Gastroesophageal sphincter (tissue), 4 donors: ENCODE results near the gene WBP2. TPM values are rescaled to one million over a fixed set of nuclear protein-coding genes. Genes with fewer than 3 reads are reported as not detected.
"Not testable (repeated sequence)": the region's sequence is repeated elsewhere in the genome, so short reads cannot be mapped to it uniquely, and the experiment has no call there.

Source experiments
- ATAC-seq: fragments of 150-250 bp; one replicate; pipeline ENCODE4 v1.9.1; 2016; ENCODE audit warnings: mild to moderate bottlenecking, moderate library complexity
- H3K27ac ChIP-seq, 4 donors: fragments of 200-600 bp; sonication (generic) in 3 of 4; 1 replicate in 3 of 4; 2 replicates in 1 of 4; pipeline ENCODE4 v1.5.1; 2016 to 2019
- H3K27me3 ChIP-seq: fragments of 200-600 bp; sonication (generic); one replicate; pipeline ENCODE4 v1.5.1; 2019
- H3K36me3 ChIP-seq, 2 donors: fragments of 200-600 bp; sonication (generic); one replicate each; pipeline ENCODE4 v1.5.1; 2019; ENCODE audit warnings: control low read depth in 1 of 2
- H3K4me1 ChIP-seq, 3 donors: fragments of 200-600 bp; sonication (generic); 1 replicate in 2 of 3; 2 replicates in 1 of 3; pipeline ENCODE4 v1.5.1; 2016 to 2019; ENCODE audit warnings: control low read depth in 2 of 3
- H3K4me3 ChIP-seq, 2 donors: fragments of 200-600 bp; sonication (generic); one replicate each; pipeline ENCODE4 v1.5.1; 2019; ENCODE audit warnings: mild to moderate bottlenecking in 1 of 2, moderate library complexity in 1 of 2
- H3K9me3 ChIP-seq, 3 donors: fragments of 200-600 bp; sonication (generic); one replicate each; pipeline ENCODE4 v1.5.1; 2017 to 2019; ENCODE audit warnings: control low read depth in 2 of 3
- EP300 ChIP-seq: sonication (generic); formaldehyde crosslinking; IDR thresholded peaks from one replicate; pipeline ENCODE4 v1.6.1; 2017; ENCODE audit warnings: antibody characterized with exemption, mild to moderate bottlenecking
- POLR2A ChIP-seq, 2 donors: fragments of 450-650 bp; IDR thresholded peaks; one replicate each; pipeline ENCODE4 v1.6.1; 2017; ENCODE audit warnings: antibody characterized with exemption in 2 of 2, mild to moderate bottlenecking in 2 of 2, moderate library complexity in 1 of 2
- POLR2AphosphoS5 ChIP-seq: sonication (generic); formaldehyde crosslinking; IDR thresholded peaks from one replicate; pipeline ENCODE4 v1.6.1; 2017; ENCODE audit warnings: antibody characterized with exemption
- WGBS, 2 donors: methylation state at CpG; one replicate each; pipeline ENCODE4 v1.1.5; 2018; ENCODE audit warnings: low coverage in 1 of 2; 5-methylcytosine and 5-hydroxymethylcytosine counted together
- total RNA-seq, 4 donors: library from RNA; depleted of rRNA; stranded (reverse); fragments of >200 nt; gene quantifications; one replicate each; pipeline ENCODE4 v1.1.0, GENCODE V29; 2016
- TF ChIP-seq, protein P1 (sequence below), 4 experiments: fragments of 200-600 bp in 2 of 4; fragments of 450-650 bp in 2 of 4; sonication (generic) in 1 of 4; IDR thresholded peaks; one replicate each; pipeline ENCODE4 v1.5.1; 2017 to 2019; ENCODE audit warnings: antibody characterized with exemption in 4 of 4, mild to moderate bottlenecking in 2 of 4, moderate library complexity in 2 of 4

Gene WBP2
- total RNA-seq, 4 donors from 2014 or later, result 50.0 to 83.9 (median 57.6) TPM

DNA sequence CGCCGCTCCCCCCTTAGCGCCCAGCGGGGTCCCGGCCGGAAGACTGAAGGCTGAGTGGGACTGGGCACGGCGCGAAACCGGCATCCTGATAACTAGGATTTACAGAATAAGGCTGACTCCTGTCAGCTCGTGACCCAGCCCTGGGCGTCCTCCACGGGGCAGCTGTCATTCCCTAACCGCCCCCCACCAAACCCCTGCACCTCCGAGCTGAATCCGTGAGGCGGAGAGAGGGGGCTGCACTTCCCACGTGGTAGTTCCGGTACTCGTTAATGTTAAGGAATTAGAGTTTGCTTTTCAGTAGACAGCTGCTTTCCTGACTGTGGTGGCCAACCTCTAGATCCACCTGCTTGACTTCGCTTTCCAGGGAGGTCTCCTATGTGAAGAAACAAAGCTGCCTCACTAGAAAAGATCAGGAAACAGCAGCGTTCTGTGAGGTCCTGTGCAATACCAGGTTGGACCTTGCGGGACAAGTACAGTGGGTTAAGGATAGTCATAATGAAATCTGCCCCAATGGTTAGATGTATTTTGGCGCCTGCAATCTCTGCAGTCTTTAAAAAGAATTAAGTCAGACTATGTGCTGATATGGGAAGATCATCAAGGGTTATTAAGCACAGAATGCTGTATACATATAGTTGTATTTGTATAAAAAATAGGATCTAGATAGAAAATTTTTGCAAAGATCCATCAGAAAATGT is 1.1 kb upstream of the WBP2 start:
- ATAC-seq, result peak; percentile 47
- no peaks in the 10 kb centered on the region for H3K27me3 ChIP-seq
- peaks cover 0 to 22% of the 10 kb centered on the region in 2 donors for H3K36me3 ChIP-seq
- peaks cover 0 to 43% (median 15%) of the 10 kb centered on the region in 3 donors for H3K4me1 ChIP-seq
- H3K27ac ChIP-seq, result peak overlapping the region; percentile 96 to 100 (median 98)
- H3K4me3 ChIP-seq, result peak overlapping the region; percentile 57 to 94
- 6% methylated on average over 7 of the region's 24 CpGs; no CpG with 5 or more reads in 1 of the 2 donors for whole genome bisulfite sequencing, 2 donors
- TF ChIP-seq POLR2A (IDR thresholded peaks at IDR 0.05), result no peak
- TF ChIP-seq, protein P1, sequence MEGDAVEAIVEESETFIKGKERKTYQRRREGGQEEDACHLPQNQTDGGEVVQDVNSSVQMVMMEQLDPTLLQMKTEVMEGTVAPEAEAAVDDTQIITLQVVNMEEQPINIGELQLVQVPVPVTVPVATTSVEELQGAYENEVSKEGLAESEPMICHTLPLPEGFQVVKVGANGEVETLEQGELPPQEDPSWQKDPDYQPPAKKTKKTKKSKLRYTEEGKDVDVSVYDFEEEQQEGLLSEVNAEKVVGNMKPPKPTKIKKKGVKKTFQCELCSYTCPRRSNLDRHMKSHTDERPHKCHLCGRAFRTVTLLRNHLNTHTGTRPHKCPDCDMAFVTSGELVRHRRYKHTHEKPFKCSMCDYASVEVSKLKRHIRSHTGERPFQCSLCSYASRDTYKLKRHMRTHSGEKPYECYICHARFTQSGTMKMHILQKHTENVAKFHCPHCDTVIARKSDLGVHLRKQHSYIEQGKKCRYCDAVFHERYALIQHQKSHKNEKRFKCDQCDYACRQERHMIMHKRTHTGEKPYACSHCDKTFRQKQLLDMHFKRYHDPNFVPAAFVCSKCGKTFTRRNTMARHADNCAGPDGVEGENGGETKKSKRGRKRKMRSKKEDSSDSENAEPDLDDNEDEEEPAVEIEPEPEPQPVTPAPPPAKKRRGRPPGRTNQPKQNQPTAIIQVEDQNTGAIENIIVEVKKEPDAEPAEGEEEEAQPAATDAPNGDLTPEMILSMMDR (IDR thresholded peaks at IDR 0.05), result peak in 1 of 4 experiments; percentile 20
- H3K9me3 ChIP-seq, result no peaks in the 10 kb centered on the region

DNA sequence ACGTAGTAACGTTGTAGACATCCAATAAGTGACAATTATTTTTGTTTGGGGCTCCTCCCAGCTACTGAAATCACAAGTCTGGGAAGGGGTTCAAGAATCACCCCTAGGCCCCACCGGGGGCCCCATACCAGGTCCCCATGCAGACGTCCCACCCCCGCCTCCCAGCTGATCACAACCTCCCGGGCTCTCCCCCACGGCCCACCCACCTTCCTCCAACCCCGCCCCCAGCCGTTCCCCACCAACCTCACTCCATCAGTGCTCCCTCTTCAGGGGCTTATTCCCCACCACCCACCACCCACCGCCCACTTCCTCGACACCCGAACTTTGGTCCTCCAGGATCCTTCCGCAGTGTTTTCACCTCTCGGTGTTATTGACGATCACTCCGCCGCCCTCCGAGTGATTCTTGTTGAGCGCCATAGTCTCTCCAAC is 240 bp downstream of the WBP2 start:
- 0% methylated on average over 2 to 5 of the region's 19 CpGs for WGBS, 2 donors
- Histone ChIP-seq H3K9me3 (no peaks in the 10 kb centered on the region), H3K4me1 (peaks cover 0 to 55% (median 13%) of the 10 kb centered on the region in 3 donors), H3K27me3 (no peaks in the 10 kb centered on the region), H3K36me3 (peaks cover 0 to 35% of the 10 kb centered on the region in 2 donors), H3K27ac (peak overlapping the region; percentile 97 to 100 (median 100)), H3K4me3 (peak overlapping the region; percentile 94 to 95)
- TF ChIP-seq, protein P1 (IDR thresholded peaks at IDR 0.05), result no peak
- no peak for TF ChIP-seq POLR2A (IDR thresholded peaks at IDR 0.05)
- TF ChIP-seq EP300, result no peak
- ATAC-seq, result no peak

DNA sequence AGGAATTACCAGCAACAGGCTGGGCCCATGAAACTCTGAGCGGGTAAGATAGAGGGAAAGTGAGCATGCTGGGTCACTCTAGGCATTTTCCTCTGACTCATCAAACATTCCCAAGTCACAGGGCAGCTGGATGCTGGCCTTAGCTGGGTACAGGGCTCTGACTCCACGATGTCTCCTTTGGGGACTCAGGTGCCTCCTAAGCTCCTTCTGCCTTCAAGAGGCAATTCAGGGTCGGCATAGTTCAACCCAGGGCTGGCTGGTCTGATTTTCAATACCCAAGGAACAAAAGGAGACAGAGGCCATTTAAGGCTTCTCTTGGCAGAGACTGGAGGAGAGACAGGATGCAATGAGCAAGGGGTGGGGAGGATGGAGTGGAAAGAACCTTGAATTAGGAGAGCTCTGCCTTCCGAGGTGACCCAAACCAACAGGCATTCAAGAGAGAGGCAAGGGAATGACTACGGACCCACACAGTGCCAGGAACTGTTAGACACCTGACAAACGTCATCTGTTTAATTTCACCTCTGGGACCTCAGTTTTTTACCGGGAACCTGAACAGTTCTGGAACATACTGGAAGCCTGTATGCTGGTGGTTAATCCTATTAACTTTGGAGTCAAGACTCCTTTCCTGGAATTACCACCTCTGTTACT is 910 bp downstream of the WBP2 start:
- H3K9me3 ChIP-seq, result no peaks in the 10 kb centered on the region
- TF ChIP-seq EP300 (no peak), POLR2A (IDR thresholded peaks at IDR 0.05) (peak in 1 of 2 donors; percentile 37), POLR2AphosphoS5 (peak; percentile 75)
- TF ChIP-seq, protein P1 (IDR thresholded peaks at IDR 0.05), result no peak
- H3K27me3 ChIP-seq, result no peaks in the 10 kb centered on the region
- peak overlapping the region; percentile 94 to 95 for H3K4me3 ChIP-seq
- peak overlapping the region; percentile 97 to 100 (median 100) for H3K27ac ChIP-seq
- WGBS, 2 donors, result 0 to 8% methylated on average over 2 to 5 of the region's 7 CpGs
- H3K36me3 ChIP-seq, result peaks cover 0 to 42% of the 10 kb centered on the region in 2 donors
- H3K4me1 ChIP-seq, result peaks cover 0 to 62% (median 13%) of the 10 kb centered on the region in 3 donors
- ATAC-seq, result peak; percentile 22

DNA sequence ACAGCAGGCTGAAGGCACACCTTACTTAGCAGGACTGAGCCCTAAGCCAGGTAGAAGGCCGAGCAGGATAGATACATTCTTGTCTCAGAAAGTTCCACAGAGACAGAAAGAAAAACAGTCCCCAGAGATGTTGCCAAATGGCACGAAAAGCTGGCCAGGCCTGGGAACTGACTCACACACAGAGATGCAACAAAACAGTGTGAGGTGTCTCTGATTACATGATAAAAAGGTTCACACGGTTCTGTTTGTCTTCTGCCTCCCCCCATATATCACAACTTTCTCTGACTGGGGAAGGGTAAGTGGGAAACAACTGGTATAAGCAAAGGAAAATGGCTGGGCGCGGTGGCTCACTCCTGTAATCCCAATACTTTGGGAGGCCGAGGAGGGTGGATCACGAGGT is 1.7 kb downstream of the WBP2 start:
- Histone ChIP-seq H3K27me3 (no peaks in the 10 kb centered on the region), H3K4me1 (peaks cover 0 to 70% (median 13%) of the 10 kb centered on the region in 3 donors), H3K27ac (peak overlapping the region in 3 of 4 donors; percentile 97 to 100 (median 100)), H3K9me3 (no peaks in the 10 kb centered on the region), H3K4me3 (peak overlapping the region in 1 of 2 donors; percentile 94), H3K36me3 (peaks cover 0 to 50% of the 10 kb centered on the region in 2 donors)
- WGBS, 2 donors, result 52 to 55% methylated on average over 7 of the region's 7 CpGs
- no peak for ATAC-seq
- TF ChIP-seq POLR2AphosphoS5, result peak; percentile 5
- TF ChIP-seq, protein P1 (IDR thresholded peaks at IDR 0.05), result no peak

DNA sequence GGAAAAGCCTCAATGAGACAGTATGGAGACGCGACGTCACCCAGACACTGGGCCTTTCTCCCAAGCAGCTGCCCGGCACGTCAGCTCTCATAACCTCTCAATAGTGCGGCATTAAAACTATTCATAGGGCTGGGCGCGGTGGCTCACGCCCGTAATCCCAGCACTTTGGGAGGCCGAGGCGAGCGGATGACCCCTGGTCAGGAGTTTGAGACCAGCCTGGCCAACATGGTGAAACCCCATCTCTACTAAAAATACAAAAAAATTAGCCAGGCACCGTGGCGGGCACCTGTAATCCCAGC is 3.5 kb downstream of the WBP2 start:
- ATAC-seq, H3K9me3 ChIP-seq, H3K27me3 ChIP-seq, H3K4me3 ChIP-seq: not testable (repeated sequence)
- Histone ChIP-seq H3K4me1 (peaks cover 0 to 85% (median 20%) of the 10 kb centered on the region in 3 donors), H3K36me3 (peaks cover 0 to 68% of the 10 kb centered on the region in 2 donors), H3K27ac (peak overlapping the region in 2 of 4 donors; percentile 34 to 45)
- WGBS, 2 donors, result 94% methylated on average over 6 of the region's 15 CpGs; no CpG with 5 or more reads in 1 of the 2 donors
